HepG2 (cell line): Measurements from ENCODE around the gene OSBPL3. TPM values are rescaled to one million over a fixed set of nuclear protein-coding genes. Genes with fewer than 3 reads are reported as not detected.

Source experiments
- ASH2L ChIP-seq: fragments of 300-600, 200-600 bp; sonication (generic); IDR thresholded peaks from 2 replicates; pipeline ENCODE4 v1.7.0; 2017; ENCODE audit warnings: low read depth, mild to moderate bottlenecking, moderate library complexity, mixed read lengths, low read length; ENCODE audit not compliant: insufficient read length
- DPF2 ChIP-seq: sonication (generic); formaldehyde crosslinking; IDR thresholded peaks from 2 replicates; pipeline ENCODE4 v1.4.0; 2020; ENCODE audit warnings: mild to moderate bottlenecking, low read depth, missing genetic modification reagents, borderline replicate concordance
- JUND ChIP-seq: sonication (generic); formaldehyde crosslinking; IDR thresholded peaks from 2 replicates; pipeline ENCODE4 v1.8.0; 2022; ENCODE audit warnings: mild to moderate bottlenecking, missing genetic modification reagents
- KDM4B ChIP-seq: sonication (generic); formaldehyde crosslinking; IDR thresholded peaks from 2 replicates; pipeline ENCODE4 v1.4.0; 2020; ENCODE audit warnings: missing genetic modification reagents
- MXI1 ChIP-seq: IDR thresholded peaks from 3 replicates; pipeline ENCODE4 v1.6.1; 2012; ENCODE audit warnings: low read depth, low read length, inconsistent platforms, borderline replicate concordance
- NFYC ChIP-seq: IDR thresholded peaks from 2 replicates; pipeline ENCODE4 v1.6.1; 2016; ENCODE audit warnings: missing genetic modification reagents, missing compliant biosample characterization
- RAD21 ChIP-seq: fragments of 450-650 bp; formaldehyde crosslinking; IDR thresholded peaks from 2 replicates; pipeline ENCODE4 v1.5.0; 2020; ENCODE audit warnings: mild to moderate bottlenecking
- RCOR2 ChIP-seq: IDR thresholded peaks from 2 replicates; pipeline ENCODE4 v1.6.1; 2016; ENCODE audit warnings: missing biosample characterization, missing genetic modification reagents
- RXRB ChIP-seq: IDR thresholded peaks from 2 replicates; pipeline ENCODE4 v1.6.1; 2016; ENCODE audit warnings: borderline replicate concordance, missing genetic modification reagents, missing compliant biosample characterization
- STAG1 ChIP-seq: sonication (generic); formaldehyde crosslinking; IDR thresholded peaks from 2 replicates; pipeline ENCODE4 v1.4.0; 2020; ENCODE audit warnings: missing genetic modification reagents
- YEATS2 ChIP-seq: sonication (generic); formaldehyde crosslinking; IDR thresholded peaks from 2 replicates; pipeline ENCODE4 v1.4.0; 2020; ENCODE audit warnings: missing genetic modification reagents, borderline replicate concordance
- ZFX ChIP-seq: sonication (generic); formaldehyde crosslinking; IDR thresholded peaks from 2 replicates; pipeline ENCODE4 v1.4.0; 2020; ENCODE audit warnings: mild to moderate bottlenecking, low read depth, missing genetic modification reagents, moderate library complexity
- polyA plus RNA-seq, 8 experiments: library from polyadenylated mRNA; depleted of rRNA in 3 of 8; stranded (reverse) in 7 of 8; unstranded in 1 of 8; fragments of >200 nt; fragmentation: Illumina TruSeq in 4 of 8; extraction: Trizol in 4 of 8; gene quantifications; 2 replicates each; pipeline versions ENCODE4 v1.2.1 to v1.2.3, GENCODE V29; 2011 to 2016; ENCODE audit warnings: low read depth in 4 of 8, missing spikeins in 1 of 8, mixed read lengths in 1 of 8; ENCODE audit not compliant: insufficient read depth in 1 of 8
- total RNA-seq, 5 experiments: library from RNA; depleted of rRNA; stranded (reverse); fragments of >200 nt; fragmentation: Illumina TruSeq; extraction: Trizol; gene quantifications; 2 replicates each; pipeline ENCODE4 v1.2.3, GENCODE V29; 2016; ENCODE audit warnings: low read depth in 1 of 5
- TF ChIP-seq, protein P1 (sequence below): sonication (generic); formaldehyde crosslinking; IDR thresholded peaks from 2 replicates; pipeline ENCODE4 v1.4.0; 2020; ENCODE audit warnings: missing genetic modification reagents
- TF ChIP-seq, protein P2 (sequence below), 2 experiments: sonication (generic) in 1 of 2; formaldehyde crosslinking in 1 of 2; IDR thresholded peaks; 2 replicates each; pipeline versions ENCODE4 v1.4.0 to v1.6.1; 2018 to 2020; ENCODE audit warnings: missing genetic modification reagents in 2 of 2, borderline replicate concordance in 1 of 2, low read depth in 1 of 2, mild to moderate bottlenecking in 1 of 2, missing biosample characterization in 1 of 2
- TF ChIP-seq, protein P3 (sequence below): sonication (generic); formaldehyde crosslinking; IDR thresholded peaks from 2 replicates; pipeline ENCODE4 v1.4.0; 2020; ENCODE audit warnings: missing genetic modification reagents, low read depth, mild to moderate bottlenecking, borderline replicate concordance
- TF ChIP-seq, protein P4 (sequence below): sonication (generic); formaldehyde crosslinking; IDR thresholded peaks from 2 replicates; pipeline ENCODE4 v1.4.0; 2020; ENCODE audit warnings: mild to moderate bottlenecking, missing genetic modification reagents, borderline replicate concordance
- TF ChIP-seq, protein P5 (sequence below): IDR thresholded peaks from 2 replicates; pipeline ENCODE4 v1.6.1; 2016; ENCODE audit warnings: mild to moderate bottlenecking

Gene OSBPL3
- total and polyA plus RNA-seq, 2 of the 13 experiments (the other 11 are each of a cell fraction or from before 2014, with no cell fraction given) = 8.8 to 28.9 TPM

DNA sequence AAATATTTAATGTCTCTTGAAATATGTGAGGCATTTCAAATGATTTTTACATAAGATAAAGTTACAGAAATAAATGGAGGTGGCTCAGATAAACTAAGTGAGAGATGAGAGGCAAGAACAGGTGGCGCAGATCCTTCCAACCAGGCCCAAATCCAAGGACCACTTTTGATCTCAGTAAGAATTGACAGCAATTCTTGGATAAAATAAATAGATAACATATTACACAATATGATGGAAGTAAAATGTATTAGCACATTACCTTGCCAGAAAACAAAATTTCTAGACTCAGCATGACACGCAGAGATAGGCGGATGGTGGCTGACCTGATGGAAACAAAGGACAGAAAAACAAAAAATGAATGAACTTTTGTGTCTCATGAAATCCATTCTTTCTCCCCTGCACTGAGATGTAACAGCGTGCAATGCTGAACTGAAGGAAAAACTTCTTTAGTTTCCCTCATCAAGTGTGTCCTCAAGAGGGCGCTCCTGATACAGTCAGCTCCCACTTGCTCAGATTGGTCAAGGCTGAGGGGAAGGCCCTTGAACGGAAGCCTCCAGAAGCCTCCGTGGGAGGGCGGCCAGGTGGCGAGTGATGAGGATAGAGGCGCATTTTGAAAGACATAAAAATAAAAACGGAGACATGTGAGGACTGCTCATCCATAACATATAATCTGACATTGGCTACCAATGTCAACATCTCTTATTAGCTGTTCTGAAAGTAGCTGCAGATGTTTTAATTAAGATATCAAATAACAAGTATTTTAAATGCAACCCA lies 159.9 kb downstream of the OSBPL3 start (continued):
- peak; percentile 57; the same call in 1 of the 2 replicates for TF ChIP-seq RXRB (CRISPR knock-in tag)
- peak; percentile 32 for TF ChIP-seq NFYC (CRISPR knock-in tag)
- 0 out of 2 replicates have a peak, but pooled peaks have one; percentile 36 for TF ChIP-seq KDM4B
- TF ChIP-seq, protein P1, sequence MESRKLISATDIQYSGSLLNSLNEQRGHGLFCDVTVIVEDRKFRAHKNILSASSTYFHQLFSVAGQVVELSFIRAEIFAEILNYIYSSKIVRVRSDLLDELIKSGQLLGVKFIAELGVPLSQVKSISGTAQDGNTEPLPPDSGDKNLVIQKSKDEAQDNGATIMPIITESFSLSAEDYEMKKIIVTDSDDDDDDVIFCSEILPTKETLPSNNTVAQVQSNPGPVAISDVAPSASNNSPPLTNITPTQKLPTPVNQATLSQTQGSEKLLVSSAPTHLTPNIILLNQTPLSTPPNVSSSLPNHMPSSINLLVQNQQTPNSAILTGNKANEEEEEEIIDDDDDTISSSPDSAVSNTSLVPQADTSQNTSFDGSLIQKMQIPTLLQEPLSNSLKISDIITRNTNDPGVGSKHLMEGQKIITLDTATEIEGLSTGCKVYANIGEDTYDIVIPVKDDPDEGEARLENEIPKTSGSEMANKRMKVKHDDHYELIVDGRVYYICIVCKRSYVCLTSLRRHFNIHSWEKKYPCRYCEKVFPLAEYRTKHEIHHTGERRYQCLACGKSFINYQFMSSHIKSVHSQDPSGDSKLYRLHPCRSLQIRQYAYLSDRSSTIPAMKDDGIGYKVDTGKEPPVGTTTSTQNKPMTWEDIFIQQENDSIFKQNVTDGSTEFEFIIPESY = 0 out of 2 replicates have a peak, but pooled peaks have one; percentile 17
- TF ChIP-seq YEATS2 (CRISPR knock-in tag) = peak; percentile 35; the same call in 1 of the 2 replicates
- TF ChIP-seq JUND = no peak
- peak; percentile 48 for TF ChIP-seq ZFX
- peak; percentile 27; the same call in 1 of the 2 replicates for TF ChIP-seq RCOR2 (CRISPR knock-in tag)
- peak; percentile 94 for TF ChIP-seq STAG1
- TF ChIP-seq DPF2 (CRISPR knock-in tag) = no peak
- TF ChIP-seq ASH2L = peak; percentile 21
- peak; percentile 80 for TF ChIP-seq RAD21 (CRISPR knock-in tag)
- TF ChIP-seq, protein P2, sequence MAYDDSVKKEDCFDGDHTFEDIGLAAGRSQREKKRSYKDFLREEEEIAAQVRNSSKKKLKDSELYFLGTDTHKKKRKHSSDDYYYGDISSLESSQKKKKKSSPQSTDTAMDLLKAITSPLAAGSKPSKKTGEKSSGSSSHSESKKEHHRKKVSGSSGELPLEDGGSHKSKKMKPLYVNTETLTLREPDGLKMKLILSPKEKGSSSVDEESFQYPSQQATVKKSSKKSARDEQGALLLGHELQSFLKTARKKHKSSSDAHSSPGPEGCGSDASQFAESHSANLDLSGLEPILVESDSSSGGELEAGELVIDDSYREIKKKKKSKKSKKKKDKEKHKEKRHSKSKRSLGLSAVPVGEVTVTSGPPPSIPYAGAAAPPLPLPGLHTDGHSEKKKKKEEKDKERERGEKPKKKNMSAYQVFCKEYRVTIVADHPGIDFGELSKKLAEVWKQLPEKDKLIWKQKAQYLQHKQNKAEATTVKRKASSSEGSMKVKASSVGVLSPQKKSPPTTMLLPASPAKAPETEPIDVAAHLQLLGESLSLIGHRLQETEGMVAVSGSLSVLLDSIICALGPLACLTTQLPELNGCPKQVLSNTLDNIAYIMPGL (CRISPR knock-in tag; IDR thresholded peaks at IDR 0.05; ENCODE audit: borderline replicate concordance in 1 of 2, low read depth in 1 of 2) = peak in 1 of 2 experiments; percentile 57; a peak in 2 of 4 replicates
- TF ChIP-seq, protein P3, sequence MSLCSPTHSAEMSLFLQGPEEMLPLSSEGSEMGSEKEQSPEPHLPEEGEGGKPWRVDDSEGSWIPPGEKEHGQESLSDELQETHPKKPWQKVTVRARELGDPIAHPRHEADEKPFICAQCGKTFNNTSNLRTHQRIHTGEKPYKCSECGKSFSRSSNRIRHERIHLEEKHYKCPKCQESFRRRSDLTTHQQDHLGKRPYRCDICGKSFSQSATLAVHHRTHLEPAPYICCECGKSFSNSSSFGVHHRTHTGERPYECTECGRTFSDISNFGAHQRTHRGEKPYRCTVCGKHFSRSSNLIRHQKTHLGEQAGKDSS (CRISPR knock-in tag) = peak; percentile 60; the same call in 1 of the 2 replicates
- 0 out of 3 replicates have a peak, but pooled peaks have one; percentile 23 for TF ChIP-seq MXI1
- TF ChIP-seq, protein P4, sequence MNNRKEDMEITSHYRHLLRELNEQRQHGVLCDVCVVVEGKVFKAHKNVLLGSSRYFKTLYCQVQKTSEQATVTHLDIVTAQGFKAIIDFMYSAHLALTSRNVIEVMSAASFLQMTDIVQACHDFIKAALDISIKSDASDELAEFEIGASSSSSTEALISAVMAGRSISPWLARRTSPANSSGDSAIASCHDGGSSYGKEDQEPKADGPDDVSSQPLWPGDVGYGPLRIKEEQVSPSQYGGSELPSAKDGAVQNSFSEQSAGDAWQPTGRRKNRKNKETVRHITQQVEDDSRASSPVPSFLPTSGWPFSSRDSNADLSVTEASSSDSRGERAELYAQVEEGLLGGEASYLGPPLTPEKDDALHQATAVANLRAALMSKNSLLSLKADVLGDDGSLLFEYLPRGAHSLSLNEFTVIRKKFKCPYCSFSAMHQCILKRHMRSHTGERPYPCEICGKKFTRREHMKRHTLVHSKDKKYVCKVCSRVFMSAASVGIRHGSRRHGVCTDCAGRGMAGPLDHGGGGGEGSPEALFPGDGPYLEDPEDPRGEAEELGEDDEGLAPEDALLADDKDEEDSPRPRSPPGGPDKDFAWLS = no peak
- TF ChIP-seq, protein P5, sequence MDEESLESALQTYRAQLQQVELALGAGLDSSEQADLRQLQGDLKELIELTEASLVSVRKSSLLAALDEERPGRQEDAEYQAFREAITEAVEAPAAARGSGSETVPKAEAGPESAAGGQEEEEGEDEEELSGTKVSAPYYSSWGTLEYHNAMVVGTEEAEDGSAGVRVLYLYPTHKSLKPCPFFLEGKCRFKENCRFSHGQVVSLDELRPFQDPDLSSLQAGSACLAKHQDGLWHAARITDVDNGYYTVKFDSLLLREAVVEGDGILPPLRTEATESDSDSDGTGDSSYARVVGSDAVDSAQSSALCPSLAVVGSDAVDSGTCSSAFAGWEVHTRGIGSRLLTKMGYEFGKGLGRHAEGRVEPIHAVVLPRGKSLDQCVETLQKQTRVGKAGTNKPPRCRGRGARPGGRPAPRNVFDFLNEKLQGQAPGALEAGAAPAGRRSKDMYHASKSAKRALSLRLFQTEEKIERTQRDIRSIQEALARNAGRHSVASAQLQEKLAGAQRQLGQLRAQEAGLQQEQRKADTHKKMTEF = 0 out of 2 replicates have a peak, but pooled peaks have one; percentile 49
